Calu3 (cell line): ENCODE measurements around the gene DLL4. TPM values are rescaled to one million over a fixed set of nuclear protein-coding genes. Genes with fewer than 3 reads are reported as not detected.

ENCODE experiments used
- BruUV-seq: library from RNA; stranded (reverse); fragments of 400-500 nt; replicated peaks from 2 replicates; lab custom pipeline; 2021; lab: Mats Ljungman, UMichigan
- CTCF ChIA-PET: fragments of 300-600 bp; sonication (Branson Sonifier 250); formaldehyde crosslinking; loops from one replicate; lab custom pipeline; 2022; ENCODE audit warnings: antibody characterized with exemption; lab: Charles Lee
- DNase-seq: peaks from one replicate; pipeline ENCODE4 v3.0.0; 2022
- H3K27ac Mint-ChIP-seq: one replicate; pipeline ENCODE4 v1.8.0; 2022; ENCODE audit warnings: mixed read lengths; ENCODE audit not compliant: unreplicated experiment
- H3K27me3 Mint-ChIP-seq: one replicate; pipeline ENCODE4 v1.8.0; 2022; ENCODE audit warnings: mixed read lengths; ENCODE audit not compliant: unreplicated experiment
- H3K36me3 Mint-ChIP-seq: one replicate; pipeline ENCODE4 v1.8.0; 2022; ENCODE audit warnings: mild to moderate bottlenecking, moderate library complexity, mixed read lengths; ENCODE audit not compliant: insufficient read depth, unreplicated experiment
- H3K4me1 Mint-ChIP-seq: one replicate; pipeline ENCODE4 v1.8.0; 2022; ENCODE audit warnings: mild to moderate bottlenecking, low read depth, mixed read lengths; ENCODE audit not compliant: unreplicated experiment
- H3K4me3 Mint-ChIP-seq: one replicate; pipeline ENCODE4 v1.8.0; 2022; ENCODE audit warnings: mild to moderate bottlenecking, low read depth, moderate library complexity, mixed read lengths; ENCODE audit not compliant: unreplicated experiment
- H3K9me3 Mint-ChIP-seq: one replicate; pipeline ENCODE4 v1.8.0; 2022; ENCODE audit warnings: low read depth, mixed read lengths; ENCODE audit not compliant: unreplicated experiment
- CTCF ChIP-seq: fragments of 200-600 bp; IDR thresholded peaks from one replicate; pipeline ENCODE4 v1.8.0; 2022; ENCODE audit warnings: antibody characterized with exemption; ENCODE audit not compliant: unreplicated experiment
- intact Hi-C: fragments of 100-400 bp; cut with micrococcal nuclease; formaldehyde crosslinking; loops from one replicate; pipeline ENCODE4 v1.10.0; 2022; ENCODE audit not compliant: unreplicated experiment
- total RNA-seq: library from RNA; stranded (reverse); gene quantifications from 2 replicates; pipeline ENCODE4 v1.2.3, GENCODE V29; 2022

Gene DLL4
- total RNA-seq, 1 experiment from 2014 or later, result not detected

GRCh38 chr15:40904552-40905201, 24.5 kb upstream of the DLL4 start:
- intact Hi-C loops, result loop anchor here (1.0 to 10.0 kb wide), 3 partner anchors 60 to 280 kb away; no protein-coding TSS in a partner anchor
- Mint-ChIP-seq H3K9me3 (no peaks in the 10 kb centered on the region), H3K36me3 (peaks cover 27% of the 10 kb centered on the region), H3K4me3 (no peak overlapping the region), H3K27me3 (no peaks in the 10 kb centered on the region), H3K4me1 (no peaks in the 10 kb centered on the region), H3K27ac (no peak overlapping the region)
- BruUV-seq, result no TSS peak
- no peak for TF ChIP-seq CTCF
- CTCF ChIA-PET, result interaction anchor here (1.4 to 1.5 kb wide), 2 partner anchors 25 to 114 kb away, joined by 4 read pairs; no protein-coding TSS in a partner anchor
- DNase-seq, result no peak

GRCh38 chr15:40906091-40906990, 22.8 kb upstream of the DLL4 start:
- CTCF ChIA-PET, result interaction anchor here (0.6 to 0.9 kb wide), 5 partner anchors 9 to 417 kb away, joined by 3 to 5 read pairs (median 4); no protein-coding TSS in a partner anchor
- H3K36me3 Mint-ChIP-seq, result peaks cover 27% of the 10 kb centered on the region
- DNase-seq, result peak; percentile 88
- no peaks in the 10 kb centered on the region for H3K9me3 Mint-ChIP-seq
- H3K4me1 Mint-ChIP-seq, result no peaks in the 10 kb centered on the region
- peak overlapping the region; percentile 20 for H3K27ac Mint-ChIP-seq
- TF ChIP-seq CTCF, result peak; percentile 54
- H3K27me3 Mint-ChIP-seq, result no peaks in the 10 kb centered on the region
- no peak overlapping the region for H3K4me3 Mint-ChIP-seq
- BruUV-seq, result no TSS peak
- intact Hi-C loops, result loop anchor here (10.0 kb wide), 1 partner anchor 58 kb away; no protein-coding TSS in a partner anchor

GRCh38 chr15:40906991-40907802, 21.9 kb upstream of the DLL4 start:
- Mint-ChIP-seq H3K4me3 (peak overlapping the region; percentile 47), H3K4me1 (no peaks in the 10 kb centered on the region), H3K27ac (peak overlapping the region; percentile 36), H3K9me3 (no peaks in the 10 kb centered on the region), H3K36me3 (peaks cover 26% of the 10 kb centered on the region), H3K27me3 (no peaks in the 10 kb centered on the region)
- no peak for DNase-seq
- TF ChIP-seq CTCF, result no peak
- CTCF ChIA-PET, result interaction anchor here (0.7 kb wide), 1 partner anchor 48 kb away, joined by 4 read pairs; no protein-coding TSS in a partner anchor
- intact Hi-C loops, result loop anchor here (10.0 kb wide), 1 partner anchor 58 kb away; no protein-coding TSS in a partner anchor
- no TSS peak for BruUV-seq

GRCh38 chr15:40908095-40908494, 21.0 kb upstream of the DLL4 start:
- Mint-ChIP-seq H3K4me1 (no peaks in the 10 kb centered on the region), H3K36me3 (peaks cover 23% of the 10 kb centered on the region), H3K27ac (no peak overlapping the region), H3K9me3 (no peaks in the 10 kb centered on the region), H3K27me3 (no peaks in the 10 kb centered on the region), H3K4me3 (no peak overlapping the region)
- CTCF ChIA-PET, result no interaction called here
- no peak for DNase-seq
- TF ChIP-seq CTCF, result no peak
- intact Hi-C loops, result loop anchor here (10.0 kb wide), 1 partner anchor 57 kb away; no protein-coding TSS in a partner anchor
- no TSS peak for BruUV-seq
